ENCODE data around the gene KDELR1.

Gene KDELR1

DNA sequence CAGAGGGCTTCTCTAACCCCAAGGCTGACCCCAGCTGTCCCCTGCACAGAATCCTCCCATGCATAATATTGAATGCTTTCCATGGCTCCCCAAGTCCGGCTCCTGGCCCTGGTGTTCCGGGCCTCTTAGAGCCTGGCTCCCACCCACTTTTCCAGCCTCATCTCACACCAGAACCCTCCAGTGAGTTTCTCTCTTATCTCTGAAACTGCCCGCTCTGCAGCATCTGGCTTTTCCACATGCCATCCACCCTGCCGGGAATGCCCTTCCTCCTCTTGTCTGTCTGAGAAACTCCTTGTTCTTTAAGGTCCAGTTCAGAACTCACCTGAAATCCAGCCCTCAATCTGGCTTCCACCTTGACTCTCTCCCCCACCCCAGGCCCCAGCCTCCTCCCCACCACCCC is 20.4 kb downstream of the KDELR1 start:
- DNase-seq: no peak

DNA sequence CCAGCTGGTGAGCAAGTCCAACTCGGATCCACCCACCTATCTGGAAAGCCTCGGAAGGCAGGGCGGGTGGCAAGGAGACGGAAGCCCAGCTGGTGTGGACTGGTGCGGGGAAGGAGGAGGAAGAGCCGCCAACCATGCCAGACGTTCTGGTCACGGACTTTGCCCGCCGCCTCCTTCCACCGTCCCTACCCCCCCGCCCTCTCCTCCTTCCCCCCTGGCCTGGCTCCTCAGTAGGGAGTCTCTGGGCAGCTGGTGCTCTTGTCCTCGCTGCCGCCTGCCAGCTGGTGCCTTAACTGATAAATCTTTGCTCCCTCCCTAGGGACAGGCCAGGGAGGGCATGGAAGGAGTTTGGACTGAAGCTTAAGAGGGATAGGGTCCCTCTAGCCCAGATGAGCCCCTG is 22.4 kb downstream of the KDELR1 start:
- DNase-seq: no peak

DNA sequence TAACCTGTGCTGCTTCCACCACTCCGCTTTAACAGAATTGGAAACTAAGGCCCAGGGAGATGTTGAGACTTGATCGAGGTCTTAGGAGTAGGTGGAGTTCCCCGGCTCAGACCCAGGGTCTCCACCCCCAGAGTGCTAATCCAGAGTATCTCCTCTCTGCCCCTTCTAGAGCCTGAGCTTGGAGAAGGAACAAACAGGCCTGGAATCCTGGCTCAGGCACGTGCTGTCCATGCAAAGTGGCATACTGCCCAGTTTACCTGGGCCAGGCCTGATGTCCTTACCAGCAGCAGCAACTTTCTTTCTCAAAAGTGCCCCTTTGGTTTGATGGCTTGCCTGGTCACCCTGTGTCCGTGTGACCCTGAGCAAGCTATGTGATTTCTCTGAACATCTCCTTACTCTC is 23.5 kb downstream of the KDELR1 start:
- no peak for DNase-seq

DNA sequence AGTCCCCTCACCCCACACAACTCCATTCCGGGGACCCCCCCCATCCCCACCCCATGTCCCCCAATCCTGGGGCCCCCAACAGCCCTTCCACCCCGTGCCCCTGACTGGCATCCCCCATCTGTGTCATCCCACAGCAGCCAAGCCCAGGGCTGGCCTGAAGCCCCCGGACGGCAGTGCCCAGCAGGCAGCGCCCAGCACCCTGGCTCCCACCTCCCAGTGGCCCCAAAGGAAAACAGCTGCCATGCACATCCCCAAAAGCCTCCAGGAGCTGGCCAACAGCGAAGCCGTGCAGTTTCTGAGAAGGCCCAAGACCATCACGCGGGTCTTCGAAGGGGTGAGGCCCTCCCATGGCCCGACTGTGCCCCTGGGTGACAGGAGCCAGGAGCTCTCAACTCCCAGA is 25.7 kb downstream of the KDELR1 start:
- no peak for DNase-seq

DNA sequence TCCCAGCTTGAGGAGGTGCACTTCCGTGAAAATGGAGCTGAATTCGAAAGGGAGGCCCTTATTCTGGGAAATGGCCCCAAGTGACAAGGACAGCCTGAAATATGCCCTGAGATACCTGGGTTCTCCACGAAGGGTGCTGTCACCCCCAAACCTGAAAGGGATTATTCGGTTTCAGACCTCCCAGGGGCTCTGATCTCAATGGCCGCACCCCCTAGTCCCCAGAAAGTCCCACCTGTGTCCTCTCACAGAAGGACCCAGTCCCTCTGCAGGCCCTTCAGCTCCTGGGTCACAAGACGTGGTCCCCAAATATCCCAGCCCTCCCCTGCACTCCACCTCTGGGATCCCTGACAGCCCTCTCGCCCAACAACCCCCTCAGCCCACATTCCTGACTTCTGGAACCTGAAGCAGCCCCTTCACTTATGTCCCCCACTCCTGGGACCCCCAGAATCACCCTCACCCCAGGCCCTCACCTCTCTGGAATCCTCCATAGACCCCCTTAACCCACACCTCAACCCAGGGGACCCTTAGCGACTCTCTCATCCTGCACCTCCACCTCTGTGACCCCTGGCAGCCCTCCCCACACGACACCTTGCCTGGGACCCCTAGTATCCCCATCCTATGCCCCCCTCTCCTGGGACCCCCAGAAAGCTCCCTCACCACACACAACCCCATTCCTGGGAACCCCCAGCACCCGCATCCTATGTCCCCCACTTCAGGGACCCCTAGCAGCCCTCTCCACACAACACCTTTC is 26.6 kb downstream of the KDELR1 start:
- no peak for DNase-seq

DNA sequence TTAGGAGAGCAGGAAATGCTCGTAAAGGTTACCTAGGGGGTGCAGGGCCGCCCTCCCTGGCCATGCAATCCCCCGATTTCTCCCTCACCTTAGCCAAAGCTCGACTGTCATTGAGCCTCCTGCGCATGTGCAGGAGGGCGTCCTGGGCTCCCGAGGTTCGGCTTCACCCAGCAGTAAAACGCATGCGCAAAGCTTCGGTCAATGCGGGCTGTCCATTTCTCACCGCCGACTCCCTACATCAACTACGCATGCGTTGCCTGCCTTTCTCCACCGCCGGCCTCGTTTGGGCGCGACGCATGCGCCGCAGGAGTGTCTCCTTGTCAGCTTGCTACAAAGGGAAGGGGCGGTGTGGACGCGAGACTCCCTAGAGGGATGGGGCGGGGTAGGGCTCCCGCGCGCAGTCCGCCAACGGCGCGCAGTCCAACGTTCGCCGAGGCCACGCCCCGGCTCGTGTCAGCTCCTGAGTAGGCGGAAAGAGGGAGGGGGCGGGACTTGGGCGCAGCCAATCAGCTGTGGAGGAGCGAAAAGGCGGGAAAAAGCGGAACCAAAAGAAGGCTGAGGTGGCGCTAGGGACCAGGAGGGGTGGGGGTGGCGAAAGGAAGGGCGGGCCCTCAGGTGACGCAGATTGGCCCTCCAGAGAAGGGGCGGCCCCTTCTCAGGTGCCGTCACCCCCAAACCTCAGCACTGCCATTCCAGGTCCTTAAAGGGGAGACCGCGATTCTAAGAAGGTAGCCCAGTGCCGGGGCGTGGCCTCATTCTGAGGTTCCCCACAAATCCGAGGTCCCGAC is 27.3 kb downstream of the KDELR1 start, which contains the start of the genes SYNGR4 and TMEM143:
Gene SYNGR4, plus strand, starts transcription at position 558 of the 788 bp plus-strand sequence. CDS start 1,476 bp downstream, outside the sequence.
Gene TMEM143, minus strand, starts transcription at position 131 of the 788 bp plus-strand sequence. Its CDS starts 20 bp downstream, at position 111.
- DNase-seq: peak; percentile 99

DNA sequence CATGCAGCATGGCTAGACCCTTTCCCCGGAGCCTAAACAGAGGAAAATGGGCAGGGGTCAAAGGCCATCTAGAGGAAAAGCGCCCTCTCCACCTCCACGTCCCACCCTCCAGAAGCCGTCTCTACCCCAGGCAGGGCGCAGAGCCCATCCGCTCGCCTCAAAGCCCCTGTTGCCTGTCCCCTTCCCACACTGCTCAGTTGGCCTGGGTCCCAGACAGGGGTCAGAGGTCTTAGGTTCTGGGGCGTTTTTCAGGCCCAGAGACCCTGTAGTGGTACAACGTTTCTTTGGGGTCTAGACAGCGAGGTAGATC is 27.9 kb downstream of the KDELR1 start:
- no peak for DNase-seq

DNA sequence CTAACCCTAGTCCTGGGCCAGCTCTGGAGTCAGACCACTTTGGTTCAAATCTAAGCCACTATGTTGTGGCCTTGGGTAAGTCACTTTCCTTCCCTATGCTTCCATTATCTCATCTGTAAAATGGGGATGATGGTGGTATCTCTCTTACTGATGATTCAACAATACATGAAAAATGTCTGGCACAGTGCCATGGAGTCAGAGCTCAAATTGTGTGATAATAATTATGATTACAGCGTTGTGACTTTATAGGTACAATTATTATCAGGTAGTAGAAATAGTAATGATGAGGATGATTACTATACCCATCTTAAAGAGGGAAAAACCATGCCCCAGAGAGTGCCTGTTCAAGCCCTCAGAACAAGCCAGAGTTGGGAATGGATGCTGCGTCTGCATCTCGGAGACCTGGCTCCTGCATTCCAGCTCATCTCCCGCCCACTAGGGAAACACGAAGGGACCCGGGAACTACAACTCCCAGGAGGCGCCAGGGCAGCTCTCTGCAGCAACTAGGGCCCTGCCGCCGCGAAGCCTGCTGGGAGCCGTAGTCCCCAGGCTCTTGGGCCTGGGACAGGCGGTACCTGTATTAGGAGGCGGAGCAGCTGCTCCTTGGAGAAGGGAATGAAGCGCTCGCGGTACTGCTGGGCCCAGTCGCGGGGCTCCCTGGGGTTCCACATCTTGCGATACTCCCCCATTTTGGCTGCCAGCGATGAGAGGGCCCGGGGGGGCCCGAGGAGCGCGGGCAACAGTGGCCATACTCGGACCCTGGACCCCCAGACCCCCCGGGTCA is 28.4 kb downstream of the KDELR1 start:
- DNase-seq: peak; percentile 91

DNA sequence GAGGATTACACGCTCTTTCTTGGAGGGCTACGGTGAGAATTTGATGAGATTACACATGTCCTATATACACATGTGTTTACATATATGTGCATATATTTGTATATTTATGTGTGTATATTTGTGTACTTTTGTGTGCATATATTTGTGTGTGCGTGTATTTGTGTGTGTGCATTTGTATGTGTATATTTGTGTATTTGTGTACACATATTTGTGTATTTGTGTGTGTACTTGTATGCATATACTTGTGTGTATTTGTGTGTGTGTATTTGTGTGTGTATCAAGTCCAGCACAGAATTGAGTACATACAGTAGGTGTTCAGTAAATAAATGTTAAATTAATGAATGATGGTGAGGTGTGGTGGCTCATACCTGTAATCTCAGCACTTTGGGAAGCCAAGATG is 29.4 kb downstream of the KDELR1 start:
- no peak for DNase-seq

DNA sequence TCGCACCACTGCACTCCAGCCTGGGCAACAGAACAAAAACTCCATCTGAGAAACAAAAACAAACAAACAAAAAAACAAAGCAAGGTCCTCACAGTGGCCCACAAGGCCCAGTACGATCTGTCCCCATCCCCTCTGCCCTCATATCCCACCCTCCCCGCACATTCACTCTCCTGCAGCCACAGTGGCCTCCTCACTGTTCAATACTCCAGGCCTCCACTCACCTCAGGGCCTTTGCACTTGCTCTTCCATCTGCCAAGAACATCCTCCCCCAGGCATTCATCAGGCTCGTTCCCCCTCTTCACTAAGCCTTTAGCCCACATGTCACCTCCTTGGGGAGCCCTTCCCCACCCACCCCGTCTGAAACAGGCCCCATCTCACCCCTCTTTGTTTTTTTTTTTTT is 32.2 kb downstream of the KDELR1 start:
- DNase-seq: no peak

DNA sequence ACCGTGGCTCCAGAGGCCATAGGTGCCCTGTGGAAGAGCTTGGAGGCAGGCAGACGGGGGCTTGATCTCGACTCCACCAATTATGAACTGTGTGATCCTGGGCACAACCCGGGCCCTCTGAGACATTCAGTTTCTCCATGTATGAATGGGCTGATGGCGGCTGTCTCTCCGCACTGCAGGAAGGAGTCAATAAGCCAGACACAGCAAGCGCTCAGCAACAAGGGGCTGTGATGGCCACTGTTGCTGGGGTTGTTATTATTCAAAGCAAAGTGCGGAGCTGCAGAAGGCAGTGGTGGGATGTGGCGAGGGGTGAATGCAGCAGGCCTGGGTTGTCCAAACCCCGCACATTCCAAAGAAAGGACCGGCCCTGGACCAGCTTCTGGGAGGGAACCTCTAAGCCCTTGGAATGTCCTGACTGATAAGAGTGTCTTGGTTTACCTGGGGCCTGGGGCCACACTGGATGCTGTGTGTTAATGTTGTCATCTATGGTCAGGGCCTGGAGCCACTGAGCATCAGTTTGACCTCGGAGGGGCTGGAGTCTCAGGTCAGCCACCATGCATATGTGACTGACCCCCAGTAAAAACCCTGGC is 35.9 kb downstream of the KDELR1 start:
- no peak for DNase-seq

DNA sequence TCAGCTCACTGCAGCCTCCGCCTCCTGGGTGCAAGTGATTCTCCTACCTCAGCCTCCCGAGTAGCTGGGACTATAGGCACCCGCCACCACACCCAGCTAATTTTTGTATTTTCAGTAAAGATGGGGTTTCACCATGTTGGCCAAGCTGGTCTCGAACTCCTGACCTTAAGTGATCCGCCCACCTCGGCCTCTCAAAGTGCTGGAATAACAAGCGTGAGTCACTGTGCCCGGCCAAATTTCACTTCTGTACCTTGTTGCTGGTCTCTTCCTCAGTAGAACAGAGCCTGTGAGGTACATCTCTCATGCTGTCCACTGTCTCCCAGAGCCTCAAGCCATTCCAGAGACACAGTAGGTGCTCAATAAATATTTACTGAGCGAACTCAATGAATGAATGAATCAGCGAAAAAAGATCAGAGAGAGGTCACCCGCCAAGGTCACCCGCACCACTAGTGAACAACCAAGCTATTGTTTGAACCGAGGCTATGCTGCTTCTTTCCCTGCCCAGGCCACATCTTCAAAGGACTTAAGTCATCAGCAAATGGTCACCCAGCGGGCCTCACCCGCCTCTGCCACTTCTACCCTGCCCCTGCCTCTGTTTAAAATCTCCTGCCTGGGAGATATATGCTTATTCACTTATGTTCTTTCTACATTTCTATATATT is 36.9 kb downstream of the KDELR1 start:
- no peak for DNase-seq

DNA sequence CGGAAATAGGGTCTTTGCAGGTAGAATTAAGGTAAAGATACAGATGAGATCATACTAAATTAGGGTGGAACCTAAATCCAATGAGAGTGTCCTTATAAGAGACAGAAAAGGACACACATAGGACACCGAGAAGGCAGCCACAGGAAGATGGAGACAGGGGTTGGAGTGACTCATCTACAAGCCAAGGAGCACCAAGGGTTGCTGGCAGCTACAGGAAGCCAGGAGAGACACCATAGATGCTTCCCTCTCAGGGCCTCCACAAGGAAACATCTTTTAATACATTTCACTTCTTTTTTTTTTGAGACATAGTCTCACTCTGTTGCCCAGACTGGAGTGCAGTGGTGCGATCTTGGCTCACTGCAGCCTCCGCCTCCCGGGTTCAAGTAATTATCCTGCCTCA is 37.7 kb downstream of the KDELR1 start:
- no peak for DNase-seq

DNA sequence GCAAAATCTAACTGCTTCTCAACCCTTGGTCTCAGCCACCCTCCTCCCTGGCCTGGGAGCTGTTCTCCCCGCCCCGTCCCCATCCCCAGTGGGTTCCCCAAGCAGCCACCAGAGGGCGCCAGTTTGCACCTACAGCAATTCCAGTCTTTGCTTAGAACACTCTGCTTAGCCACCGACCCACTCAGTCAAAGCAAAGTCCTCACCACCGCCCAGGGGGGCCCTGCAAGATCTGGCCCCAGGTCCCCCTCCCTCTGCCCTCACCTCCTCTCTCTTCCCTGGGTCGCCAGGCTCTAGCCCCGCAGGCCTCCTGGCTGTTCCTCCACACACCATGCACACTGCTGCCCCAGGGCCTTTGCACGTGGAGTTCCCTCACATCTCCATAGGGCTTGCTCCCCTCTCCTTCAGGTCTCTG is 40.0 kb downstream of the KDELR1 start:
- DNase-seq: peak; percentile 82

DNA sequence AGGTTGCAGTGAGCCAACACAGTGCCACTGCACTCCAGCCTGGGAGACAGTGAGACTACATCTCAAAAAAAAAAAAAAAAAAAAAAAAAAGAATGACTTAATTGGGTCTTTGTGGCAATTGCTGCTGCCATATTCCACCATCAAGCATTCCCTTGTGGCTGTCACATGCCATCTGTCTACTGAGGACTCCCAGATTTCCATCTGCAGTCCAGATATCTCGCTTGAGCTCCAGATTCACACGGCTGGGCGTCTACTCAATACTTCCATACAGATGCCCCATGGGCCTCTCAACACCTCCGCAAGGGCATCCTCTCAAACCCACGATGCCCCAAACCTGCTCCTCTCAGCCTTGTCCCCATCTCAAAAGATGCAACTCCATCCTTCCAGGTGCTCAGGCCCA is 40.5 kb downstream of the KDELR1 start:
- no peak for DNase-seq

DNA sequence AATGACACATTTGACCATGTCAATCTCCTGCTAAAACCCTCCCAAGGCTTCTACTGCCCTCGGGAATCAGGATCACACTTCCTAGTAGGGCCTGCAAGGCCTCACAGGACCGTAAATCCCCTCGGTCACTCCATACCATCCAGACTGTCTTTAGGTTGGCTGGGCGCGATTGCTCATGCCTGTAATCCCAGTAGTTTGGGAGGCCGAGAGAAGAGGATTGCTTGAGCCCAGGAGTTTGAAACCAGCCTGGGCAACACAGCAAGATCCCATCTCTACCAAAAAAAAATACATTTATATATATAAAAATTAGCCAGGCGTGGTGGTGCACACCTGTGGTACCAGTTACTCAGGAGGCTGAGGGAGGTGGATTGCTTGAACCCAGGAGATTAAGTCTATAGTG is 42.6 kb downstream of the KDELR1 start:
- DNase-seq: no peak

DNA sequence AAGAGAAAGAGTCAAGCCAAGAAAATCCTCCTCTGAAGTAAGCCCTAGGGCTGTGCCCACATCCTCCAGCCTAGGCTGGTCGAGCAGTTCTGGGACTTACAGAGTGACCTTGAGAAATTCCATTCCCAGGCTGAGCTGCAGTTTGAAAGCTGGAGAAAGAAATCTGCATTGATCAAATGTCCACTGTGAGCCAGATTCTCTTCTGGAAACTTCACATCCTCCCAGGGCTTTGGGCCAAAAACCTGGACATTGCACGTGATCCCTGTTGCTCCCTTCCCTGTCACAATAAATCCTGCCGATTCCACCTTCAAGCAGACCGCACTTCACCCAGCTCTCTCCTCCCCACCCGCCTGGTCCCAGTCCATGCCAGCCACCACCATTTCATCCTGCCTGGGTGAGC is 43.3 kb downstream of the KDELR1 start:
- DNase-seq: no peak

DNA sequence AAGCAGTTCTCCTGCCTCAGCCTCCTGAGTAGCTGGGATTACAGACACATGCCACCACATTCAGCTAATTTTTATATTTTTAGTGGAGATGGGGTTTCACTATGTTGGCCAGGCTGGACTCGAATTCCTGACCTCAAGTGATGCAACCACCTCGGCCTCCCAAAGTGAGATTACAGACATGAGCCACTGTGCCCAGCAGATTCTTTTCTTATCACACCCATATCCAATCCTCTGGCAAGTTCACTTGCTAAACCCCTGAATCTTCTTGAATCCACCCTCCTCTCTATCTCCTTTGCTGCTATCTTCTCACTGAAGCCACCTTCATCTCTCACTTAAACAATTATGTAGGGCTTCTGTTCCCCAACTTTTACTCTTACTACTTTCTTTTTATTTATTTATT is 45.2 kb downstream of the KDELR1 start:
- DNase-seq: no peak

DNA sequence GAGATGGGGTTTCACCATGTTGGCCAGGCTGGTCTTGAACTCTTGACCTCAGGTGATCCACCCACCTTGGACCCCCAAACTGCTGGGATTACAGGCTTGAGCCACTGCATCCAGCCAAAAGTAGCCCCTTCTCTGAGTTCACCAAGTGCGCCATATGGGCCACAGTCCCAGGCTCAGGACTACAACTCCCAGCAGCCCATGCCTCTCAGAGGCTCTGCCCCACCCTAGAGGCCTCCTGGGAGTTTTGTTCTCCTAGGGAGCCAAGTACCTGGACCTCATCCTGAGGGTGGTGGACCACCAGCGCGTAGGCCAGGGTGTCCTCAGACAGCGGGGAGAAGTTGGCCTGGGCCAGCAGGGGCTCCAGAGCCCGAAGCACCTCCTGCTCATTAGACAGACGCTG is 46.5 kb downstream of the KDELR1 start:
- no peak for DNase-seq

DNA sequence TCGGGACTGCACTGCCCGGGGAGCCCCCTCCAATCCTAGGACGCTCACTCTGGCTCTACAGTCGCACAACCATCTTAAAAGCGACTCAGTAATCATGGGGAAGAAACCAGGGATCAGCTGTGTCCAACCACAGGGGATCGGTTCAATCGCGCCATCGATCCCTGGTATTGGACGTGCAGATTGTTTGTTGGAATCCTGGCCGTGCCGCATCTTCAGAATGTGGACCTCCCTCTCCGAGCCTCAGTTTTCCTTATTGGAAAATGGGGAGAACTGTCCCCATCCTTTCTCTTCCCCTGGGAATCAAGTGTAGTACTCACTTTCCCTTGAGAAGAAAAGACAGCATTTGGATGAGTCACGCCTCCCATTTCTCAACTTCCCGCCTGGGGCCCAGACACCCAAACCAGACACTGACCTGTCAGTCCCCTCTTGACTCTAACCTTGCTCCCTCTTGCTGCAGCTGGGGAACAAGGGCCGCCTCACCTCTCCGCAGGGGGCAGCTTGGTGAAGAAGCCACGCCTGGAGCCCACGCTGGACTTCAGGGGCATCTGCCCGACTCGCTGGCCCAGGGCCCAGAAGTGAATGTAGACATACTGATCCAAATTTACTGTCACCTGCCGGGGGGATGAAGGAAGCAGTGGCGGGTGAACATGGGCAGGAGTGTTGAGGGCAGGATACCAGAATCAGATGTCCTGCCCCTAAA is 48.4 kb downstream of the KDELR1 start:
- DNase-seq: no peak

DNA sequence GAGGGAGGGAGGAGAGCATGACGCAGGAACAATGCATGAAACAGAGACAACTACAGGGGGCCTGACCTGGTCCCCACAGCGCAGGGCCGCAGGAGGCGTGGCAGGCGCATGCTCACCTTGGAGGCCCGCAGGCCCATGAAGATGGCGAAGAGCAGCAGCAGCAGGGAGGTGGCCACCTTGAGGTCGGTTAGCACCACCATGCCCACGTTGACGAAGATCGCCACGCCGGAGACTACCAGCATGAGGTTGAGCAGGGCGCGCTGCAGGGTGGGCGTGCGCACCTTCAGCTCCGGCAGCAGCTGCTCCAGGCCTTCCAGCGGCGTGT is 49.0 kb downstream of the KDELR1 start:
- DNase-seq: no peak
